Effector memory CD4-positive, alpha-beta T cell (primary cell): Measurements from ENCODE around the gene SLC35A4.
"Not testable (repeated sequence)": the region's sequence is repeated elsewhere in the genome, so short reads cannot be mapped to it uniquely, and the experiment has no call there.

Source experiments
- DNase-seq, 3 donors: peaks; one replicate each; pipeline ENCODE4 v3.0.0-alpha.2; 2020
- H3K27ac ChIP-seq: 2 replicates; pipeline ENCODE4 v1.7.0; 2013; ENCODE audit warnings: mild to moderate bottlenecking, low read length, moderate library complexity; ENCODE audit not compliant: insufficient read depth, poor library complexity, severe bottlenecking
- H3K27me3 ChIP-seq: replicated peaks from 2 replicates; pipeline ENCODE4 v1.7.0; 2013; ENCODE audit warnings: mild to moderate bottlenecking, low read length; ENCODE audit not compliant: insufficient read depth, control insufficient read depth, poor library complexity, severe bottlenecking
- H3K36me3 ChIP-seq: 2 replicates; pipeline ENCODE4 v1.7.0; 2013; ENCODE audit warnings: mild to moderate bottlenecking, low read length, moderate library complexity; ENCODE audit not compliant: control insufficient read depth, insufficient read depth
- H3K4me1 ChIP-seq: 2 replicates; pipeline ENCODE4 v1.7.0; 2013; ENCODE audit warnings: low read length, mild to moderate bottlenecking; ENCODE audit not compliant: control insufficient read depth, insufficient read depth, poor library complexity, severe bottlenecking
- H3K4me3 ChIP-seq: 2 replicates; pipeline ENCODE4 v1.7.0; 2013; ENCODE audit warnings: low read length, low read depth, mild to moderate bottlenecking; ENCODE audit not compliant: insufficient read depth, poor library complexity, severe bottlenecking
- H3K9me3 ChIP-seq: 2 replicates; pipeline ENCODE4 v1.7.0; 2013; ENCODE audit warnings: mild to moderate bottlenecking, low read length, moderate library complexity; ENCODE audit not compliant: control insufficient read depth

Gene SLC35A4

DNA sequence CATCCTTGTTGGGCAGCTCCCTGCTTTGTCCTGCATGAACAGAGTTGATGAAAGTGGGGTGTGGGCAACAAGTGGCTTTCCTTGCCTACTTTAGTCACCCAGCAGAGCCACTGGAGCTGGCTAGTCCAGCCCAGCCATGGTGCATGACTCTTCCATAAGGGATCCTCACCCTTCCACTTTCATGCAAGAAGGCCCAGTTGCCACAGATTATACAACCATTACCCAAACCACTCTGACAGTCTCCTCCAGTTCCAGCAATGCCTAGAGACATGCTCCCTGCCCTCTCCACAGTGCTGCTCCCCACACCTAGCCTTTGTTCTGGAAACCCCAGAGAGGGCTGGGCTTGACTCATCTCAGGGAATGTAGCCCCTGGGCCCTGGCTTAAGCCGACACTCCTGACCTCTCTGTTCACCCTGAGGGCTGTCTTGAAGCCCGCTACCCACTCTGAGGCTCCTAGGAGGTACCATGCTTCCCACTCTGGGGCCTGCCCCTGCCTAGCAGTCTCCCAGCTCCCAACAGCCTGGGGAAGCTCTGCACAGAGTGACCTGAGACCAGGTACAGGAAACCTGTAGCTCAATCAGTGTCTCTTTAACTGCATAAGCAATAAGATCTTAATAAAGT is 3.9 kb downstream of the SLC35A4 start:
- Histone ChIP-seq H3K27me3 (no peaks in the 10 kb centered on the region), H3K4me3 (no peak overlapping the region), H3K36me3 (peaks cover 21% of the 10 kb centered on the region), H3K9me3 (no peaks in the 10 kb centered on the region), H3K27ac (peak overlapping the region; percentile 79), H3K4me1 (peaks cover 19% of the 10 kb centered on the region)
- no peak for DNase-seq

DNA sequence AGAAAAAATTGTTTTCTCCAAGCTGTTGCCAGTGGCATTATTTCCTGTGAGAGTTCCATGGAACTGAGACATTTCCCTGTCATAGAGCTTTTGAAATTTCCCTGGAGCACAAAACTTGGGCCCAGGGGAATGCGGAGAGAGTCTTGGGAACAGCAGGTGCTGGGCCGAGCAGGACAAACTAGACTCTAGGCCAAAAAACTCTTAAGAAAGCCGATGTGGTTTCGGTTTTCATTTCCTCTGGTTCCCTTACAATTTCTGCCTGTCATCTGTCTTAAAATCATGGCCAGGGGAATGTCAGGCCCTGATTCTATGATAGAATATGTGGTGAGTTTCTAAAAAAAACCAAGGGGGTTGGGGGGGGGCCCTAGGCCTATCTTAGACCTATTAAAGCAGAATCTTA is 4.6 kb downstream of the SLC35A4 start:
- Histone ChIP-seq H3K27ac (peak overlapping the region; percentile 79), H3K4me3 (peak overlapping the region; percentile 22), H3K27me3 (no peaks in the 10 kb centered on the region), H3K9me3 (no peaks in the 10 kb centered on the region), H3K4me1 (peaks cover 15% of the 10 kb centered on the region), H3K36me3 (peaks cover 21% of the 10 kb centered on the region)
- DNase-seq, result no peak

DNA sequence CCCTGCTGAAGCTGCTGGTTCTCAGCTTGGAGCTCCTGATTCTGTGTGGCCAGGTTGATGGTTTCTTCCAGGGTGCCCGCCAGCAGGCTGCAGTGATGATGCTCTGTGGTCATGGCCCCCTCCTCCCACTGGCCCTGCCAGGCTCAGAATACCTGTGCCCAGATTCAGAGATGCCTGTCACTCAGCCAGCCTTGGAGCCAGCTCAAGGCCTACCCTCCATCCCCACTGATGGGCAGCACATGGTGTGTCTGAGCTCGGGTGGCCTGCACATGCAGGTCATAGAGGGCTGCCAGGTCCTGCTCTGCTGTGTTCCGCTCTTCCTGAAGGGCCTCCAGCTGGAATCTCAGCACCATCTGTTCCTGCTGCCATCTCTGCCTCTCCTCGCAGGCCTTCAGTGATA is 5.4 kb downstream of the SLC35A4 start:
- Histone ChIP-seq H3K27ac (peak overlapping the region; percentile 79), H3K27me3 (no peaks in the 10 kb centered on the region)

DNA sequence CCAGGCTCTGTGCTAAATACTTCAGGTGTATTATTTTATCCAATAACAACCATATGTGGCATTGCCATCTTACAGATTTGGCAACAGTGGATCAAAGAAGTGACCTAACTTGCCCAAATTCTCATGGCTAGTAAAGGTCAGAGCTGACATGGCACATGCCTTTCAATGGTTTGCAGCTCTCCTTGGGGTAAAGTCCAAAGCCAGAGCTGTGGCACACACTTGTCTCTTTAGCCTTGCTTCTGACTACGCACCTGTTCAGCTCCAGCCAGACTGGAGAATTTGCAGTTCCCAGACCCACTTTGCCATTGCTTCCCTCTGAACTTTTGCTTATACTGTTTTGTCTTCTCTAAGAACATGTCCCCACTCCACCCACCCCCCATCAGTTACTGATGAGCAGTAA is 5.9 kb downstream of the SLC35A4 start:
- Histone ChIP-seq H3K36me3 (peaks cover 21% of the 10 kb centered on the region), H3K4me3 (no peak overlapping the region), H3K9me3 (no peaks in the 10 kb centered on the region), H3K27me3 (no peaks in the 10 kb centered on the region), H3K4me1 (peaks cover 8% of the 10 kb centered on the region), H3K27ac (no peak overlapping the region)
- no peak for DNase-seq

More for the DNA sequence above, 5.4 kb downstream of the SLC35A4 start:
- H3K4me3 ChIP-seq, result no peak overlapping the region
- H3K4me1 ChIP-seq, result peaks cover 13% of the 10 kb centered on the region
- H3K36me3 ChIP-seq, result peaks cover 21% of the 10 kb centered on the region
- no peaks in the 10 kb centered on the region for H3K9me3 ChIP-seq
- DNase-seq, result no peak

DNA sequence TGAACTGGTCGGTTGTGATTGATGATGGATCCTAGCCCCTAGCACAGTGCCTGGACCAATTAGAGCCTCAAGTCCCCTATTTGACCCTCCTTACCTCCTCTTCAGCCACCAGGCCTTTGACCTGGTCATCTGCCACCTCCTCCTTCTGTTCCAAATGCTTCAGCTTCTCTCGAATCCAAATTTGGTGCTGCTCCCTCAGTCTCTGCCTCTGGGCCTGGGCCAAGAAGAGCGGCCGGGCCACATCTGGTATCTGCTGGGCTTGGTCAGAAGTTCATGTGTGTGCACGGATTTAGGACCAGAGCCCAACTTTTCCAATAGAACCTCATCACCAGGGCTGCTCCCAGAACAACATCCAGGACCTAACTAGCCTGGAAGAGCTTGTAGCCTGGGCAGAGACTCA is 6.5 kb downstream of the SLC35A4 start:
- Histone ChIP-seq H3K4me3 (no peak overlapping the region), H3K27ac (no peak overlapping the region), H3K36me3 (peaks cover 21% of the 10 kb centered on the region), H3K27me3 (no peaks in the 10 kb centered on the region), H3K9me3 (no peaks in the 10 kb centered on the region), H3K4me1 (peaks cover 4% of the 10 kb centered on the region)
- DNase-seq, result no peak

DNA sequence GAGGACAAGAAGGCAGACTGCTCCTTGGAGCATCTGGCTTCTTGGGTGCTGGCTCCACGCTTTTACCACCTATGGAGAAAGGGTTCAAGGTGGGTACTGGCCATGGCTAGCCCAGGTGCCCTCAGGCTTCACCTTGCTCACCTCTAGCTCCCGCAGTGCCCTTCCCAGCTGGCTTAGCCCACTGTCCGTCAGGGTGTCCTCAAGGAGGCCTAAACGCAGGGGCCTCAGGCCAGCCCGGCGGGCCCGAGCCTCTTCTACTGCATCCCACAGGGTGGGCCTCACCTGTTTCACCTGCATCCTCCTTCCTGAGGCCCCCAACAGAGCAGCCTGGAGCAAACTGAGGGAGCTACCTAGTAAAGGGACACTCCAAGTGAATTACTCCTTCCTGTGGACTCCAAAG is 9.1 kb downstream of the SLC35A4 start:
- DNase-seq, result no peak
- Histone ChIP-seq H3K36me3 (peaks cover 9% of the 10 kb centered on the region), H3K4me1 (peaks cover 2% of the 10 kb centered on the region), H3K27ac (no peak overlapping the region), H3K4me3 (no peak overlapping the region), H3K27me3 (no peaks in the 10 kb centered on the region), H3K9me3 (no peaks in the 10 kb centered on the region)

DNA sequence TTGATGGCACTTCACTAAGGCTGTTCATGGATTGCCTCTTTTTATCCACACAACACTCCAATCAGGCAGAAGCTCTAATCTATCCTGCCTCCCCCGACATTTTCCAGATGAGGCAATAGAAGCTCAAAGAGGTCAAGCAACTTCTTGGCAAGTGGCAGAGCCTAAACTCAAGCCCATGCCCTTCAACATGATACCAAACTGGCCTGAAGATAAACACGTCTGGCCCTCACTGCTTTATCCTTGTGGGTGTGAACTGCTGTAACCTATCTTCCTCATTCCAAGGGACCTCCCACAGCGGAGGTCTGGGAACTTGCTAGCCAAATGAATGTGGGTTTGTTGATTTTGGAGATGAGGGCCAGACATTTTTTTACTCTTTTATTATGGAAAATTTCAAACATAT is 9.5 kb downstream of the SLC35A4 start:
- Histone ChIP-seq H3K4me1 (no peaks in the 10 kb centered on the region), H3K27ac (no peak overlapping the region), H3K27me3 (no peaks in the 10 kb centered on the region), H3K4me3 (no peak overlapping the region), H3K36me3 (peaks cover 9% of the 10 kb centered on the region), H3K9me3 (no peaks in the 10 kb centered on the region)
- no peak for DNase-seq

DNA sequence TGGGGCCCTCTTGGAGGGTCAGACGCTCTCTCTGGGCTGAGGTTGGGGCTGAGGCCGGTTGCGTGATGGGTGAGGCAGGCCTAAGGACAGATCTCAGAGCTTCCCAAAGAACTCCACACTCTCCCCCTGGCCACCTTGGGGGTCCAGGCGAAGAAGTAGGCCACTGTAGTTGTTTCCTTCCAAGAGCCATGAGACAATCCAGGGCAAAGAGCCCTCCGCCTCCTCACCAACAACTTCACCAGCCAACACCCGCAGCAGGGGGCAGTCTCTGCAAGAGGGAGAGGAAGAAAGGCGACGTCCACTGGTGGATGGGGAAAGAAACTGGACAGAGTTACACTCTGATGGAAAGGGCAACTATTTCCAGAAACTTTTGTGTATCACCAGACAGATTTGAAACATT is 10.7 kb downstream of the SLC35A4 start:
- no peaks in the 10 kb centered on the region for H3K9me3 ChIP-seq
- no peaks in the 10 kb centered on the region for H3K27me3 ChIP-seq
- peaks cover 8% of the 10 kb centered on the region for H3K36me3 ChIP-seq
- no peak overlapping the region for H3K27ac ChIP-seq
- H3K4me1 ChIP-seq, result no peaks in the 10 kb centered on the region
- DNase-seq, result no peak
- H3K4me3 ChIP-seq, result no peak overlapping the region

DNA sequence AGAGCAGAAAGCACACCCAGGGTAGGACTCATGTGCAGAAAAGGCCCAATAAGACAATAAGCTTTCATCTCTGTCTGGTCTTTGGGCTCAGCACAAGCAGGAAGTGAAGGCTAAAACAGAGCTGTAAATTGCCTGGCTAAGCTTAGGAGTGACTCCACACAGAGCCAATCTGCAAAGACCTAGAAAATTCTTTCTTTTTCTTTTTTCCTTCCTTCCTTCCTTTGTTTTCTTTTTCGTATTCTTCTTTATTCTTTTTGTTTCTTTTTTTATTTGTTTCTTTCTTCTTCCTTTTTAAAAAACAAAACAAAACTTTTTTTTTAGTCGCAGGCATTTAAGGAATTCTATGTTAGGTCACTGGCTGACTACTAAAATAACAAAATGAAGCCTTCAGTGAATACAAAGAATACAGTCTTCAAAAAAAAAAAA is 12.2 kb downstream of the SLC35A4 start:
- no peak overlapping the region for H3K27ac ChIP-seq

DNA sequence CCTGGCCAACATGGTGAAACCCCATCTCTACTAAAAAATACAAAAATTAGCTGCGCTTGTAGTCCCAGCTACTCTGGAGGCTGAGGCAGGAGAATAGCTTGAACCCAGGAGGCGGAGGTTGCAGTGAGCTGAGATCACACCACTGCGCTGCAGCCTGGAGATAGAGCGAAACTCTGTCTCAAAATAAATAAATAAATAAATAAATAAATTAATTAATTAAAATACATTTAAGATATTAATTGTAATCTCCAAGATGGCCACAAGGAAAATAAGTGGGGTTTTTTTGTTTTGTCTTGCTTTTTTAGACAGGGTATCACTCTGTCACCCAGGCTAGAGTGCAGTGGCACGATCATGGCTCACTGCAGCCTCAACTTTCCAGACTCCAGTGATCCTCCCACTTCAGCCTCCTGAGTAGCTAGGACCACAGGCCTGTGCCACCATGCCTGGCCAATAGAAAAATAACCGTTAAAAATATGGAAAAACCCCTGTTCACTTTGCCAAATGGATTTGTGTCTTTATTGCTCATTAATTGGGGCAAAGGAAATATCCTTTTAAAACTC is 14.6 kb downstream of the SLC35A4 start:
- H3K27ac ChIP-seq, H3K27me3 ChIP-seq, H3K4me1 ChIP-seq, DNase-seq, H3K36me3 ChIP-seq, H3K4me3 ChIP-seq, H3K9me3 ChIP-seq: not testable (repeated sequence)

More for the DNA sequence above, 12.2 kb downstream of the SLC35A4 start:
- DNase-seq, result no peak
- Histone ChIP-seq H3K9me3 (no peaks in the 10 kb centered on the region), H3K27me3 (no peaks in the 10 kb centered on the region), H3K4me3 (no peak overlapping the region), H3K36me3 (no peaks in the 10 kb centered on the region), H3K4me1 (no peaks in the 10 kb centered on the region)
